ENCODE measurements around the gene POLR3H.

GRCh38 chr22:41481925-41482318 is 62.3 kb downstream of the POLR3H start:
- no peak for TF ChIP-seq POLR2A (IDR thresholded peaks at IDR 0.05)
- TF ChIP-seq CTCF (IDR thresholded peaks at IDR 0.05), result no peak
- TF ChIP-seq POLR2AphosphoS5 (IDR thresholded peaks at IDR 0.05), result no peak
